Measurements from ENCODE around the gene CLDN20.

DNA sequence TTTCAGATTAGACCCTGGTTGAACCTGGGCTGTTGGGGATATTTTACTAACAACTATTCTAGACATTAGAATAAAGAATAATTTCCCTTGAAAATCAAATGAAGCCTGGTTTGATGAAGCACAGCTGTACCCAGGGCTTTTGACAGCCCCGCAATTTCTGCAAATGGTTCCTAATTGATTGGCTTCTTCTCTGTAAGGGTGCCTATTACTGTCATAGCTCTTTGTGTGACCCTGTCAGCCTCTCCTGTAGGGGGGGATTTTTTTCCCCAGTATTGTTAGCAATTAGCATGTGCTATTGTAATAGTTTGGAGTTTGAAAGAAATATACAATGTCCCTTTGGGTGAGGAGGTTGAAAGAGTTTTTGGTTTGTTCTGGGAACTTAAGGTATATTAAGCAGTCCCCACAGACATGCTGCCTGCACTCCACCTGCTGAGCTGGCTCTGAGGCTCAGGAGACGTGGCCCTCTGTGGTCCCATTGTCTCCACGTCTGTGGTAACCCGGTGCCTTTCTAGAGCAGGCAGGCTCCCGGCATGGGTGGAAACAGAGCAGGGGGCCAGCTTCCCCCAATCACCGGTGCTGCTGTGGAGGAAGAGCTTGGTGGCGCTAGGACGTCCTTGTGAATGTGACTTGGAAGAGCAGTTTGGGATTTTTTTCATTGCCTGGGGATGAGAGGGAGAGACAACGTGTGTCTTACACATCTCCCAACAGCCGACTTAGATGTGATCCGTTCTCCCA is 47.3 kb upstream of the CLDN20 start:
- TF ChIP-seq, protein P1, sequence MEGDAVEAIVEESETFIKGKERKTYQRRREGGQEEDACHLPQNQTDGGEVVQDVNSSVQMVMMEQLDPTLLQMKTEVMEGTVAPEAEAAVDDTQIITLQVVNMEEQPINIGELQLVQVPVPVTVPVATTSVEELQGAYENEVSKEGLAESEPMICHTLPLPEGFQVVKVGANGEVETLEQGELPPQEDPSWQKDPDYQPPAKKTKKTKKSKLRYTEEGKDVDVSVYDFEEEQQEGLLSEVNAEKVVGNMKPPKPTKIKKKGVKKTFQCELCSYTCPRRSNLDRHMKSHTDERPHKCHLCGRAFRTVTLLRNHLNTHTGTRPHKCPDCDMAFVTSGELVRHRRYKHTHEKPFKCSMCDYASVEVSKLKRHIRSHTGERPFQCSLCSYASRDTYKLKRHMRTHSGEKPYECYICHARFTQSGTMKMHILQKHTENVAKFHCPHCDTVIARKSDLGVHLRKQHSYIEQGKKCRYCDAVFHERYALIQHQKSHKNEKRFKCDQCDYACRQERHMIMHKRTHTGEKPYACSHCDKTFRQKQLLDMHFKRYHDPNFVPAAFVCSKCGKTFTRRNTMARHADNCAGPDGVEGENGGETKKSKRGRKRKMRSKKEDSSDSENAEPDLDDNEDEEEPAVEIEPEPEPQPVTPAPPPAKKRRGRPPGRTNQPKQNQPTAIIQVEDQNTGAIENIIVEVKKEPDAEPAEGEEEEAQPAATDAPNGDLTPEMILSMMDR (IDR thresholded peaks at IDR 0.05) = no peak
- no peak for TF ChIP-seq POLR2A (IDR thresholded peaks at IDR 0.05)
